Activated T-helper 2 cell treated with anti-CD3 and anti-CD28 coated beads, Interferon-gamma antibody, Interleukin-2, Interleukin-4, amounts not matched to agents 10 μg/mL and 5 μg/mL and 100 μg/mL, durations not matched to agents 14 hours and 24 hours and 36 hours (primary cell): ENCODE results near the gene GFRA1. TPM values are rescaled to one million over a fixed set of nuclear protein-coding genes. Genes with fewer than 3 reads are reported as not detected.

ENCODE experiments used
- DNase-seq: peaks from one replicate; pipeline ENCODE4 v3.0.0; 2021; ENCODE audit warnings: low spot score
- H3K27ac Mint-ChIP-seq: one replicate; pipeline ENCODE4 v1.8.0; 2021; ENCODE audit warnings: mixed read lengths
- H3K27me3 Mint-ChIP-seq: one replicate; pipeline ENCODE4 v1.8.0; 2021; ENCODE audit warnings: low read depth, mixed read lengths
- H3K36me3 Mint-ChIP-seq: one replicate; pipeline ENCODE4 v1.8.0; 2021; ENCODE audit warnings: low read depth, mixed read lengths
- H3K4me1 Mint-ChIP-seq: one replicate; pipeline ENCODE4 v1.8.0; 2021; ENCODE audit warnings: low read depth, mixed read lengths
- H3K4me3 Mint-ChIP-seq: one replicate; pipeline ENCODE4 v1.8.0; 2021; ENCODE audit warnings: low read depth, mild to moderate bottlenecking, moderate library complexity, mixed read lengths
- H3K9me3 Mint-ChIP-seq: one replicate; pipeline ENCODE4 v1.8.0; 2021; ENCODE audit warnings: mixed read lengths
- intact Hi-C: fragments of 100-400 bp; cut with micrococcal nuclease; formaldehyde crosslinking; loops from one replicate; pipeline ENCODE4 v1.15.1; 2023
- total RNA-seq: library from RNA; stranded (reverse); gene quantifications from 2 replicates; pipeline ENCODE4 v1.2.3, GENCODE V29; 2022

Gene GFRA1
- total RNA-seq, 1 donor from 2014 or later = not detected

- no peaks in the 10 kb centered on the region for H3K4me1 Mint-ChIP-seq
- no peak overlapping the region for H3K27ac Mint-ChIP-seq
- no peak overlapping the region for H3K4me3 Mint-ChIP-seq
- no peaks in the 10 kb centered on the region for H3K36me3 Mint-ChIP-seq
- H3K27me3 Mint-ChIP-seq = no peaks in the 10 kb centered on the region
- no peaks in the 10 kb centered on the region for H3K9me3 Mint-ChIP-seq
- intact Hi-C loops = no loop called here
- no peak for DNase-seq
Measured at GRCh38 chr10:116100984-116101383, 172.0 kb downstream of the GFRA1 start.

GRCh38 chr10:116099023-116099420, 174.0 kb downstream of the GFRA1 start:
- Mint-ChIP-seq H3K9me3 (no peaks in the 10 kb centered on the region), H3K4me1 (no peaks in the 10 kb centered on the region), H3K27ac (no peak overlapping the region), H3K4me3 (no peak overlapping the region), H3K27me3 (no peaks in the 10 kb centered on the region), H3K36me3 (no peaks in the 10 kb centered on the region)
- intact Hi-C loops = no loop called here
- DNase-seq = no peak

GRCh38 chr10:116098411-116099022, 174.5 kb downstream of the GFRA1 start:
- Mint-ChIP-seq H3K9me3 (no peaks in the 10 kb centered on the region), H3K27me3 (no peaks in the 10 kb centered on the region), H3K4me3 (no peak overlapping the region), H3K4me1 (no peaks in the 10 kb centered on the region), H3K27ac (no peak overlapping the region), H3K36me3 (no peaks in the 10 kb centered on the region)
- DNase-seq = no peak
- intact Hi-C loops = no loop called here

GRCh38 chr10:116097239-116097784, 175.7 kb downstream of the GFRA1 start:
- H3K36me3 Mint-ChIP-seq = no peaks in the 10 kb centered on the region
- no peak for DNase-seq
- no peaks in the 10 kb centered on the region for H3K27me3 Mint-ChIP-seq
- H3K9me3 Mint-ChIP-seq = no peaks in the 10 kb centered on the region
- intact Hi-C loops = no loop called here
- H3K4me1 Mint-ChIP-seq = no peaks in the 10 kb centered on the region
- H3K4me3 Mint-ChIP-seq = no peak overlapping the region
- H3K27ac Mint-ChIP-seq = no peak overlapping the region

GRCh38 chr10:116096526-116096925, 176.5 kb downstream of the GFRA1 start:
- Mint-ChIP-seq H3K4me1 (no peaks in the 10 kb centered on the region), H3K27me3 (no peaks in the 10 kb centered on the region), H3K27ac (no peak overlapping the region), H3K36me3 (no peaks in the 10 kb centered on the region), H3K4me3 (no peak overlapping the region), H3K9me3 (no peaks in the 10 kb centered on the region)
- no peak for DNase-seq
- intact Hi-C loops = no loop called here

GRCh38 chr10:116094356-116094755, 178.7 kb downstream of the GFRA1 start:
- intact Hi-C loops = no loop called here

GRCh38 chr10:116093031-116093430, 180.0 kb downstream of the GFRA1 start:
- Mint-ChIP-seq H3K27ac (no peak overlapping the region), H3K4me3 (no peak overlapping the region), H3K9me3 (no peaks in the 10 kb centered on the region), H3K4me1 (no peaks in the 10 kb centered on the region), H3K27me3 (no peaks in the 10 kb centered on the region), H3K36me3 (no peaks in the 10 kb centered on the region)
- intact Hi-C loops = no loop called here
- DNase-seq = no peak

More at GRCh38 chr10:116094356-116094755, 178.7 kb downstream of the GFRA1 start:
- Mint-ChIP-seq H3K4me3 (no peak overlapping the region), H3K27ac (no peak overlapping the region), H3K36me3 (no peaks in the 10 kb centered on the region), H3K27me3 (no peaks in the 10 kb centered on the region), H3K9me3 (no peaks in the 10 kb centered on the region), H3K4me1 (no peaks in the 10 kb centered on the region)
- no peak for DNase-seq

GRCh38 chr10:116088985-116089384, 184.0 kb downstream of the GFRA1 start:
- DNase-seq = no peak
- no peaks in the 10 kb centered on the region for H3K9me3 Mint-ChIP-seq
- H3K27ac Mint-ChIP-seq = no peak overlapping the region
- intact Hi-C loops = no loop called here
- H3K27me3 Mint-ChIP-seq = no peaks in the 10 kb centered on the region
- no peak overlapping the region for H3K4me3 Mint-ChIP-seq
- no peaks in the 10 kb centered on the region for H3K4me1 Mint-ChIP-seq
- H3K36me3 Mint-ChIP-seq = no peaks in the 10 kb centered on the region

GRCh38 chr10:116085323-116085722, 187.7 kb downstream of the GFRA1 start:
- no peak overlapping the region for H3K27ac Mint-ChIP-seq

GRCh38 chr10:116084161-116084560, 188.8 kb downstream of the GFRA1 start:
- intact Hi-C loops = no loop called here
- Mint-ChIP-seq H3K27ac (no peak overlapping the region), H3K4me3 (no peak overlapping the region), H3K9me3 (no peaks in the 10 kb centered on the region), H3K36me3 (no peaks in the 10 kb centered on the region), H3K4me1 (no peaks in the 10 kb centered on the region), H3K27me3 (no peaks in the 10 kb centered on the region)
- no peak for DNase-seq

More at GRCh38 chr10:116085323-116085722, 187.7 kb downstream of the GFRA1 start:
- DNase-seq = no peak
- Mint-ChIP-seq H3K4me1 (no peaks in the 10 kb centered on the region), H3K9me3 (no peaks in the 10 kb centered on the region), H3K4me3 (no peak overlapping the region), H3K27me3 (no peaks in the 10 kb centered on the region), H3K36me3 (no peaks in the 10 kb centered on the region)
- intact Hi-C loops = no loop called here

GRCh38 chr10:116083226-116083762, 189.7 kb downstream of the GFRA1 start:
- intact Hi-C loops = no loop called here
- Mint-ChIP-seq H3K27ac (no peak overlapping the region), H3K4me3 (no peak overlapping the region)

GRCh38 chr10:116082762-116083161, 190.2 kb downstream of the GFRA1 start:
- no peaks in the 10 kb centered on the region for H3K9me3 Mint-ChIP-seq
- H3K36me3 Mint-ChIP-seq = no peaks in the 10 kb centered on the region
- H3K4me3 Mint-ChIP-seq = no peak overlapping the region
- DNase-seq = no peak
- no peaks in the 10 kb centered on the region for H3K27me3 Mint-ChIP-seq
- intact Hi-C loops = no loop called here
- H3K27ac Mint-ChIP-seq = no peak overlapping the region
- no peaks in the 10 kb centered on the region for H3K4me1 Mint-ChIP-seq

More at GRCh38 chr10:116083226-116083762, 189.7 kb downstream of the GFRA1 start:
- H3K36me3 Mint-ChIP-seq = no peaks in the 10 kb centered on the region
- H3K27me3 Mint-ChIP-seq = no peaks in the 10 kb centered on the region
- DNase-seq = no peak
- H3K9me3 Mint-ChIP-seq = no peaks in the 10 kb centered on the region
- no peaks in the 10 kb centered on the region for H3K4me1 Mint-ChIP-seq

- intact Hi-C loops = no loop called here
- Mint-ChIP-seq H3K27me3 (no peaks in the 10 kb centered on the region), H3K36me3 (no peaks in the 10 kb centered on the region), H3K27ac (no peak overlapping the region), H3K4me1 (no peaks in the 10 kb centered on the region), H3K9me3 (no peaks in the 10 kb centered on the region), H3K4me3 (no peak overlapping the region)
- no peak for DNase-seq
Measured at GRCh38 chr10:116082206-116082605, 190.8 kb downstream of the GFRA1 start.
